Measurements from ENCODE around the gene TSPAN32.

The TSPAN32 gene

GRCh38 chr11:2313051-2313951, 11.5 kb downstream of the TSPAN32 start:
- no peak for DNase-seq (ENCODE audit: low read depth)
- no peak for TF ChIP-seq CTCF (IDR thresholded peaks at IDR 0.05; ENCODE audit: control insufficient read depth, insufficient read depth, low read depth, low read length, missing control alignments)
- no peak overlapping the region for H3K4me3 ChIP-seq (ENCODE audit: control insufficient read depth, low read depth, low read length)

GRCh38 chr11:2314136-2314524, 12.3 kb downstream of the TSPAN32 start:
- TF ChIP-seq CTCF (IDR thresholded peaks at IDR 0.05; ENCODE audit: control insufficient read depth, insufficient read depth, low read depth, low read length, missing control alignments), result no peak
- no peak for DNase-seq (ENCODE audit: low read depth)
- no peak overlapping the region for H3K4me3 ChIP-seq (ENCODE audit: control insufficient read depth, low read depth, low read length)

DNA sequence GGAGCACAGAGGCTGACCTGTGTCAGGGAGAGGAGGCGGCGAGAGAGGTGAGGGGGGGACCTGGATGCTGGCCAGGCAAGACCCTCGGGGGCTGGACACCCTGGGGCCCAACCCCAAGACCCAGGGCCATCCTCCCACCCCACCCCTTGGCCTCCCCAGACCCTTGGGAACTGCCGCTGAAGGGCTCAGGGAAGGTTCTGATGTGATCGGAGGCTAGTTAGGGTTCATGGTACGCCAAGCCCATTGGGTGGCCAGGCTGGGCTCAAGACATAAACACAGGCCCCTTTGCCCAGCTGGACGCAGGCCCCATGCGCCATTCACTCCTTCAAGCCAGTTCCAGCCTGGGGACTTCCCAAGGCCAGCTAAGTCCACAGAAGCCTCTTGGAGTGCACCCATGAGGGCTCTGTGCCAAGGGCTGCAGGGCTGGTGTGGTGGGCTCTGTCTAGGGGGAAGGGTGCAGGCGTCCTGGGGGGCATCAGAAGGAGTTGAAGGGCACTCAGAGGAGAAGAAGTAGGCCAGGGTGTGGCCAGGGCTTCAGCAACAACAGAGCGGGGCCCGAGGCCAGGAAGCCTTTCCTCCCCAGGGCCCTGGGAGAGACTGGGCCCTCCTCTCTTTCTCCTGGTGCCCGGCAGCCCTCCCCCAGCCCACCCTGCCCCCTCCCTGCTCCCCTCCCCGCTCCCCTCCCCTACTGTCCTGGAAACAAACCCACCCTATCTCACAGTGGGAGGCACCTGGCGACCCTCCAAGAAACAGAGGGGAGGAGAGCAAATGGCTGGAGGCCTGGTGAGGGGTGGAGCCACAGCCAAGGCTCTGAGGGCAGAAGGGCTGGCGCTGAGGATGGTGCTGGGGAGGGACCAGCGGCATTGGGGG, 12.9 kb downstream of the TSPAN32 start:
- TF ChIP-seq CTCF (IDR thresholded peaks at IDR 0.05; ENCODE audit: control insufficient read depth, insufficient read depth, low read depth, low read length, missing control alignments), result no peak
- H3K4me3 ChIP-seq (ENCODE audit: control insufficient read depth, low read depth, low read length), result no peak overlapping the region
- DNase-seq (ENCODE audit: low read depth), result no peak

GRCh38 chr11:2315395-2316168, 13.8 kb downstream of the TSPAN32 start:
- no peak overlapping the region for H3K4me3 ChIP-seq (ENCODE audit: control insufficient read depth, low read depth, low read length)
- TF ChIP-seq CTCF (IDR thresholded peaks at IDR 0.05; ENCODE audit: control insufficient read depth, insufficient read depth, low read depth, low read length, missing control alignments), result no peak
- no peak for DNase-seq (ENCODE audit: low read depth)

- no peak for DNase-seq (ENCODE audit: low read depth)
- TF ChIP-seq CTCF (IDR thresholded peaks at IDR 0.05; ENCODE audit: control insufficient read depth, insufficient read depth, low read depth, low read length, missing control alignments), result no peak
- no peak overlapping the region for H3K4me3 ChIP-seq (ENCODE audit: control insufficient read depth, low read depth, low read length)
Measured at GRCh38 chr11:2316169-2316962, 14.6 kb downstream of the TSPAN32 start.

GRCh38 chr11:2316963-2317244, 15.1 kb downstream of the TSPAN32 start:
- no peak for DNase-seq (ENCODE audit: low read depth)
- no peak for TF ChIP-seq CTCF (IDR thresholded peaks at IDR 0.05; ENCODE audit: control insufficient read depth, insufficient read depth, low read depth, low read length, missing control alignments)
- no peak overlapping the region for H3K4me3 ChIP-seq (ENCODE audit: control insufficient read depth, low read depth, low read length)
